Measurements from ENCODE around the gene KAT2A.

Gene KAT2A

DNA sequence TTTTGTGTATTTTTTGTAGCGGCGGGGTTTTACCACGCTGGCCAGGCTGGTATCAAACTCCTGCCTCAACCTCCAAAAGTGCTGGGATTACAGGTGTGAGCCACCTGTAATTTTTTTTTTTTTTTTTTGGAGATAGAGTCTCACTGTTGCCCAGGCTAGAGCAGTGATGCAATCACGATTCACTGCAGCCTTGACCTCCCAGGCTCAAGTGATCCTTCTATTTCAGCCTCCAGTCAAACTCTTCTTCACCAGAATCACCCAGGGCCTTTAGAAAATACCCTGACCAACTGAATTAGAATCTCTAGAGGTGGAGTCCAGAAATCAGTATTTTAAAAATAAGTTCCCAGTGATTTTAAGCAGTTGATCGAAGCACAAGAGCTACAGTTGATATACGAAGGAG, 14.0 kb upstream of the KAT2A start:
- DNase-seq: no peak

DNA sequence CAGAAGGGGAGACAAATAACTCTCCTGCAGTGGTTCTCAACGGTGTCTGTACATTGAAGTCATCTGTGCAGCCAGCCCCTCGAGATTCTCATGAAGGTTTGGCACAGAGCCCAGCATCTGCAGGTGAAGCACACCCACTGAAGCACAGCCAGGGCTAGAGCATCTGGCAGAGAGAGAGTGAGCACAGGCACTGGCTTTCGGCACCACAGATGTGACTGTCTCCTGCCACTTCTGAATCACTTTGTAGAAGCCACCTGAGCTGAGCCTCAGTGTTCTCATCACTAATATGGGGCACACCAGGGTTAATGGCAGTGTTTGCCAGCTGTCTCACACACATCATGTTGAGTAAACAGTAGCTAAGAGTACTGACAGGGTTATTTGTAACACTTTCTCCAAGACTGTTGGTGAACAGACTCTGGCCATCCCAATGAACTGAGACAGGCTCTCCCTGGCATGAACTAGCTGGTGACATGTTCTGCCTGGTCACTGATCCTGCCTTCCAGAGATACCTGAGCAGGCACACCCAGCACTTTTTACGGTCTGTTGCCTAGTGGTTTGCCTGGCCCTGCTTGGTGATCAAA, 12.4 kb upstream of the KAT2A start:
- peak; percentile 16 to 70 for DNase-seq

GRCh38 chr17:42132941-42133340, 11.8 kb upstream of the KAT2A start:
- DNase-seq: peak in 1 of 2 donors; percentile 35

GRCh38 chr17:42131981-42132432, 10.8 kb upstream of the KAT2A start:
- DNase-seq: no peak

- DNase-seq: no peak
These were observed 10.1 kb upstream of the KAT2A start for GRCh38 chr17:42131232-42131631.

GRCh38 chr17:42130310-42130936, 9.3 kb upstream of the KAT2A start:
- DNase-seq: no peak

DNA sequence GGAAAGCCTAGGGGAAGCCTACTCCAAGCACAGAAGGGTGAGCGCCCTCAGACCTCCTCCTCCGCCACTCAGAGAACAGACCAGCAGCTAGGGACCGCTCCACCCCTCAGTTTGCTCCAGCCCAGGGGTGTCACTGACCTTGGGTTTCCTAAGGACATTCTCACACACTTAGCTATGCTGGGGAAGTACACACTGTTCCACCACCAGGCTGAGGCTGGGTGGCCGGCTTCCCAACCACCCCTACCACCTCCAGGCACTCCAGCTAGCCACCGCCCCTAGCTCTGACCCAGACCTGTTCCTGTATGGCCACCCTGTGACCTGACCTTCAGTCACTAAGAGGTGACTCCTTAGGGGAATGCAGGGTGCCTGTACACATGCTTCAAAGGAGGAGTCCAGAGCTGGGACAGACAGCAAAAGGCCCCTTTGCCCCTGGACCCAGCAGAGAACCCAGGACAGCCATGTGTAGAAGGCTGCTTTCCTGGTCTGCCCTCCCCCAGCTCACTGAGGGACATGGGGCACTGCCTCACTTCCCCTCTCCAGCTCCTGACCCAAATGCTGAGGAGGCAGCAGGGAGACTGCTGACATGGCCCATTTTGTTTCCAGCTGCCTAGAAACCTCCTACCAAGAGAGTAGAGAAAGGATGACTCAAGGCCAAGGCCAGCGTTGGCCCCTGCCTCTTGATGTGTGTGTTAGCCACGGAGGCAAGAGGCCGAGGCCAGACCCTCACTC, 8.1 kb upstream of the KAT2A start:
- no peak for DNase-seq

DNA sequence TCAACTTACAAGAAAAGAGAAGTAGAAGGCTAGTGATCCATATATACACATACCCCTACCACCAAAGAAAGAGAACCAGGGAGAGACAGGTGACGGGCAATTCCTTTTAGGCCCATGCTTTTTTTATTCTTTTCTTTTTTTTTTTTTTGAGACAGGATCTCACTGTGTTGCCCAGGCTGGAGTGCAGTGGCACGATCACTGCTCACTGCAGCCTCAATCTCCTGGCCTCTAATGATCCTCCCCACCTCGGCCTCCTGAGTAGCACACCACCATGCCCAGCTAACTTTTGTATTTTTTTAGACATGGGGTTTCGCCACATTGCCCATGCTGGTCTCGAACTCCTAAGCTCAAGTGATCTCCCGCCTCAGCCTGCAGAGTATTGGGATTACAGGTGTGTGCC, 6.2 kb upstream of the KAT2A start:
- DNase-seq: no peak

- DNase-seq: no peak
These were observed 5.7 kb upstream of the KAT2A start for GRCh38 chr17:42126836-42127235.

DNA sequence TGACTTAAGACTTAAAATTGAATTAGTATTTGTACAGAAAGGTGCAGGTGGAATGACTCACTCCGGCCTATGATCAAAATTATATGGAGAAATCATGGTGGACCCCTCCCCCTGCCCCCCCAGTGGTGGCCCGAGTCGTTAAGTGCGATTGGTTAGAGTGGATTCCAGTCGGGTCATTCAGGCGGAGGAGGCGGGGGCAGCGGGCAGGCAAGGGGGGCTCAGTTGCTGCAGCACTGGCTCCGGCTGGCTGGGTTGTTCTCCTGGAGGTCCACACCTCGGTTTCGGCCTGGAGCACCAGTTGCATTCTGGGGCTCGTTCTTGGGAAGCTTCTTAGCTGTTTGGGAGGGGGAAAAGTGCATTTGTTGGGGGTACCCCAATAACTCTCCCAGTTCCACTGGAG, 4.4 kb upstream of the KAT2A start:
- no peak for DNase-seq

- DNase-seq: no peak
These were observed 3.1 kb upstream of the KAT2A start for GRCh38 chr17:42124256-42124655.

DNA sequence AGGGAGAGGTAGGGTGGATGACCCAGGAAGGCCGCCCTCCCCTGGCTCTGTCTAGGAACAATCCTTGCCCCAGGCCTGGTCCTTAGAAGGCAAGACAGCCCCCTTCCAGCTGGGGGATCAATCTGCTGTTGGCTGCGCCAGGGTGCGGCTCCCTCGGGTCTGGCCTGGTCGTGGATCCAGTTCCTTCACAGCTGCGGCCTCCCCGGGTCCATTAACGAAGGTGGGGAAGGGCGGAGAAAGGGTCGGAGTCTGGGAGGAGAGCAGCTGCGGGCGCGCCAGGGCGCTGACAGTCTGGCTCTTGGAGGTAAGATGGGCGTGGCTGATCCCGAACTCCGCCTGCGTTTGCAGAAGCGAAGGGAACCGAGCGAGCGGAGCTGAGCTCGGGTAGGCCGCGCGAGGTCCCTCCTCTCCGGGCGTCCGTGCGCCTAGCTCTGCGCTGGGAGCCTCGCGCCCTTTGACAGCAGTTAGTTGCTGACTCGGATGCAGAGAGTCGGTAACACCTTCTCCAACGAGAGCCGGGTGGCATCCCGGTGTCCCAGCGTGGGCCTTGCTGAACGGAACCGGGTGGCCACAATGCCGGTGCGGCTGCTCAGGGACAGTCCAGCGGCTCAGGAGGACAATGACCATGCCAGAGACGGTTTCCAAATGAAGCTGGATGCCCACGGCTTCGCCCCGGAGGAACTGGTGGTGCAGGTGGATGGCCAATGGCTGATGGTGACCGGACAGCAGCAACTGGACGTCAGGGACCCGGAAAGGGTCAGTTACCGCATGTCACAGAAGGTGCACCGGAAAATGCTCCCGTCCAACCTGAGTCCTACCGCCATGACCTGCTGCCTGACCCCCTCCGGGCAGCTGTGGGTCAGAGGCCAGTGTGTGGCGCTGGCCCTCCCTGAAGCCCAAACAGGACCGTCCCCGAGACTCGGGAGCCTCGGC, 1.5 kb upstream of the KAT2A start, which contains the start of gene HSPB9:
Gene HSPB9, plus strand, starts transcription at position 434 of the 933 bp plus-strand sequence. Its CDS starts 47 bp downstream, at position 481.
- DNase-seq: no peak

DNA sequence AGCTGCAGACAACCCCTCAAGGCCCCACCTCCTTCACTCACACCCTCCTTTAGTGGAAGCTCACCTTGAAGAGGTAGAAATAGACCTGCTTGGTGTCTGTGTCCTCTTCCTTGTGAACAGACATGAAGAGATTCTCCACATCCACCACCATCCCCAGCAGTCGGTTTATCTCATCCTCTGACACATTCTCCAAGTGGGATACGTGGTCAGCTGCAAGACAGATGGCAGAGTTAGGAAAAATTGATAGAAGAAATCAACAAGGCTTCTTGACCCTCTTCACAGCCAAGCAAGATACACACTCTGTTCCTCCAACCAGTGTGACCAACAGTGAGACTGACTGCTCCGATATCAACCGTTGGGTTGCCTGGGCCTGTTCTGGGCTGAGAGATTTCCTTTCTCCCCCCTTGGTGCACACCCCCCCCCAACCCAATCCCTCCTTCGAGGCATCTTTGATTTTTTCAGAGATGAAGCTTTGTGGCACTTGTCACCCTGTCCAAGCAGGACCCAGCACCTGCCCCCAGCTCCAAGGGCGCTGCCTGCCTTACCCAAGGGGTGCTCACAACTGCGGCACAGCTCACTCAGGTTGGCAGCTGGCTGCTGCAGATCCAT, 902 bp downstream of the KAT2A start:
- DNase-seq: no peak

DNA sequence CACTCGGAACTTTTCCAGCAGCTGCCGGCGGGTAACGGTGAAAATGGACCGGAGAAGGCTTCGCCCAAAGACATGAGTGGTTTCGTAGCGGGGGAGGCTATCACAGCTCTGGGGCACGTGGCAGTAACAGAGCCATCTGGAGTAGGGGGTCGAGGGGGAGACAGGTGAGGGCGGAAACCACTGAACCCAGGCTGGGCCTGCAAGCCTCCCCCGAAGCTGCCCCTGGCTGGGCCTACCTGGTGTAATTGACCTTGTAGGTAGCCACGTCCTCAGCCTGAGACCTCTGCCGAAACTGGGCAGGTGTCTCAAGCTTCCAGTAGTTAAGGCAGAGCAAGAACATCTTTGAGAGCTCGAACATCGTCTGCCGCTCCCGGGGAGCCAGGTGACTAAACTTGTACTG, 1.9 kb downstream of the KAT2A start:
- no peak for DNase-seq

GRCh38 chr17:42118545-42118944, 2.6 kb downstream of the KAT2A start:
- DNase-seq: peak; percentile 39 to 46

GRCh38 chr17:42118126-42118510, 3.0 kb downstream of the KAT2A start:
- DNase-seq: no peak

DNA sequence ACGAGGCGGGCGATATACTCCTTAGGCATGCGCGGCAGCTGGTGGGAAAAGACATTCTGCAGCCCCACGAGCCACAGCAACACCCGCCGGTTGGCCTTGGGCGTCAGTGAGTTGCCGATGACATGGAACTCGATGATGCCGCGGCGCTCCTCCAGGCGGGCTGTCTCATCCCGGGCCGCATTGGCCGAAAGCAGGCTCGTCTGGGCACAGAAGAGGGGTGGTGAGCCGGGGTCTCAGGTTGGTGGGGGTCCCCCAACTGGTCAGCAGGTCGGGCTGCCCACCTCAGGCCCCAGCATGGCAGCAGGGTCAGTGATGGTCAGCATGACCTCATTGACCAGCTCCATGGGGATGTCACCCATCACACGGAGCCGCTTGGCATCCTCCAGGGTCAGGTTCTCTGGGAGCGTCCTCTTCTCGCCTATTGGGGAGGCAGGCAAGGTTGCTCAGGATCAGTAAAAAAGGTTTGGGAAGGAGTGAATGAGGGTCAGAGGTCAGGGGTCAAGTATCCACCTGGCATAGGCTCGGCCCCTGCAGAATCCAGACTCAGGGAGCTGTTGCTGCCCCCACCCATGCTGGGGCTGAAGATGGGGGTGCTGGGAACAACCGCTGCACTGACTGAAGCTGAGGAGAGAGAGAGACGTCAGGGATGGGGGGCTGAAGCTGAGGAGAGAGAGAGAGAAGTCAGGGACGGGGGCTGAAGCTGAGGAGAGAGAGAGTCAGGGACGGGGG, 3.6 kb downstream of the KAT2A start:
- no peak for DNase-seq

DNA sequence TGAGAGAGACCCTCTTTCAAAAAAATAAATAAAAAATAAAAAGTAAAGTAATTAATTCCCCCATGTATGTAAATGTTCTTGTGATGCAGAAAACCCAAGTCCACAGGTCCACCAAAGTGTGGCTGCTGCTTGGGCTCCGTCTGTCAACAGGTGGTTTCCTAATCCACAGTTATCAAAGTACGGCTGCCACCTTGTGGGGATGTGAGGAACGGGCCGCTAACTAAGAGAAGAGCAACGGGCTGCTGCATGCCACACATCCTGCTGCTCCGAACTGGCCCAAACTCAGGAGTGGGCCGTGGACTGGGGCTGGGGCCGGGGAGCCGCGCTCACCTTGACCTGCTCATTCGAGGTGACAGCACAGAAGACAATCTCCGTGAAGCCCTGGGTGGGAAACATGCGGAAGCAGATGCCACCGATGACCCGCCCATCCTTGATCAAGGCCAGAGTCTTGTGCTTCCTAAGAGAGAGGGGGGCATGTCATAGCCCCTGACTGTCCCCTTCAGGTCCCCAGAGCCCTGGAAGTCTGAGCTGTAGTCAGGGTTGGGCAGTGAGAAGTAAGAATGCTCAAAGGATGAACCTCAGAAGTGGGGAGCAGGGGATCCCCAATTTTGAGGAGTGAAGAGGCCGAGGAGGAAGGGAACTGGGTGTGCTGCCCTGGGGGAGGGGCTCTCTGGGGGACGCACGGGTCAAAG, 4.3 kb downstream of the KAT2A start:
- DNase-seq: peak; percentile 87 to 89

DNA sequence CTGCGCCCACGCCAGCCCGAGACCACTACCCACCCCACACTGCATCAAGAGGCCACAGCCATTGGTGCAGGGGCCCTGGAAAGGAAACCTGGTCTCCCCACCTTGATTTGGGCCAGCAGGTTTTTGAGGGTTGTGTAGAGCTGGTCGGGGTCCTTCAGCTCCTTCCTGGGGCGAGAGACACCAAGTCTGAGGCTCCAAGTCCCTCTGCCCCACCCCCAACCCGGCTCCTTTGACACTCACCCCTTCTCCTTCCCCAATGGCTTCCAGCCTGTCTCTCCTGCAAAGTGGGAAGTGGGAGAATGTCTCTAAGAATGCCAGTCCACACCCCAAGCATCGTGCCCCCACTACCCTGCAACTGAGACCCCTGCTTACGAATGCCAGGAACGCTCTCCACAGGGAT, 7.0 kb downstream of the KAT2A start:
- no peak for DNase-seq

GRCh38 chr17:42113293-42114069, 7.7 kb downstream of the KAT2A start:
- DNase-seq: no peak

Data from CD4-positive, alpha-beta T cell treated with Interleukin-4 for 1 hour (primary cell).